Thoracic aorta (tissue), 2 donors: Measurements from ENCODE around the gene B3GALT4. TPM values are rescaled to one million over a fixed set of nuclear protein-coding genes. Genes with fewer than 3 reads are reported as not detected.
A peak's percentile ranks its signal among the peaks of the same experiment; 100 is the strongest.

ENCODE experiments used
- ATAC-seq: fragments of 150-250 bp; one replicate; pipeline ENCODE4 v1.8.0; 2017; ENCODE audit warnings: low read depth; ENCODE audit not compliant: insufficient number of reproducible peaks, low FRiP score
- DNase-seq: peaks from one replicate; pipeline ENCODE4 v3.0.0-alpha.2; 2020; ENCODE audit warnings: low spot score
- H3K27ac ChIP-seq, 2 donors: fragments of 200-600 bp; sonication (generic); 1 replicate in 1 of 2; 2 replicates in 1 of 2; pipeline ENCODE4 v1.5.1; 2016; ENCODE audit warnings: mild to moderate bottlenecking in 2 of 2, moderate library complexity in 2 of 2
- H3K27me3 ChIP-seq: fragments of 200-600 bp; sonication (generic); replicated peaks from 2 replicates; pipeline ENCODE4 v1.6.0; 2016; ENCODE audit warnings: mild to moderate bottlenecking; ENCODE audit not compliant: insufficient read depth
- H3K36me3 ChIP-seq: fragments of 200-600 bp; sonication (generic); one replicate; pipeline ENCODE4 v1.5.1; 2016
- H3K4me1 ChIP-seq, 2 donors: fragments of 200-600 bp; sonication (generic); 1 replicate in 1 of 2; 2 replicates in 1 of 2; pipeline versions ENCODE4 v1.5.1 to v1.6.0; 2016; ENCODE audit warnings: low read depth in 2 of 2, mild to moderate bottlenecking in 1 of 2; ENCODE audit not compliant: control insufficient read depth in 1 of 2
- H3K4me3 ChIP-seq: fragments of 200-600 bp; sonication (generic); 2 replicates; pipeline ENCODE4 v1.5.1; 2016; ENCODE audit warnings: mild to moderate bottlenecking
- H3K9me3 ChIP-seq: fragments of 200-600 bp; sonication (generic); 2 replicates; pipeline ENCODE4 v1.5.1; 2016
- total RNA-seq, 2 donors: library from RNA; depleted of rRNA; stranded (reverse); fragments of >200 nt; gene quantifications; one replicate each; pipeline versions ENCODE4 v1.1.0 to v1.2.3, GENCODE V29; 2016
- TF ChIP-seq, protein P1 (sequence below): fragments of 200-600 bp; sonication (generic); IDR thresholded peaks from one replicate; pipeline ENCODE4 v1.5.1; 2019; ENCODE audit warnings: antibody characterized with exemption

The B3GALT4 gene
- total RNA-seq, 2 donors from 2014 or later, result 18.1 to 27.3 TPM

DNA sequence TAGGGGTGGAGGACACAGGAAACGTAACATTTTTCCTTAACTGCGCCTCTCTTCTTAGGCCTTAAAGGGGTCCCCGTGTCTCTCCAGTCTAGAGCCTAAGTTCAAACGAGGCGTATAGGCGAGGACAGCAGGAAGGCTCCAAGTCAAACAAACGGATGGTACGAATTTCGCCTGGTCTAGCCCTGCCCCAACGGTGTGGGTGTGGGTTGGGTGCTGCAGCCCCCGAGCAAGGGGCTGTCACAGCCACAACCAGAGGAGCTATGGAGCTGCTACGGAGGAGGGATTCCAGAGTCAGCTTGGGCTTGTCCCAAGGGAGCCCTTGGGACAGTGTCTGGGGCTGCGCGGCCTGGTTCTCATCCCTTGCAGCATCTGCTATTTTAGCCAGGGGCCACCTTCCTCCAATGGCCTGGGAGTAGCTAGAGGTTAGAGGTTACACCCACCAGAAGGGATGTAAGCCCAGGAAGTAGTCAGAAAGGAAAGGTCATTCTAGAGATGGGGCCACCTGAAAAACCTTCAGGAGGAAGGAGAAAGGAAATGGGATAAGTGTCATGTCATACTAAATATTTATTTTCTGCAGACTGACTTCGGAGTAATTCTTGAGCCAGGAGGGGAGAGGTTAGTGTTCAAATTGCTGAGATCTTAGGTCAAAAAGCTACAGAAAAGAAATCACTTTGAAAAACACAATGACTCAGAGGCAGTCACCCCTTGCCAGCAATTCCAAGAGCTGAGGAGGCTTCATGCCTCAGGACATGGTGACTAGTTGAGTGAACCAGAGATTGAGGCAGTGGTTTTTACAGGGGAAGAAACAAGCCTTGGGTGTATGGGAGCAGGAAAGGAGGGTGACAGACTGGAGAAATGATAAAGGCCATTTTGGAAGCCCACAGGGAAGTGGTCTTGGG is 26.9 kb upstream of the B3GALT4 start:
- peaks cover 6% of the 10 kb centered on the region for H3K27me3 ChIP-seq
- DNase-seq (no peak), ATAC-seq (no peak)

DNA sequence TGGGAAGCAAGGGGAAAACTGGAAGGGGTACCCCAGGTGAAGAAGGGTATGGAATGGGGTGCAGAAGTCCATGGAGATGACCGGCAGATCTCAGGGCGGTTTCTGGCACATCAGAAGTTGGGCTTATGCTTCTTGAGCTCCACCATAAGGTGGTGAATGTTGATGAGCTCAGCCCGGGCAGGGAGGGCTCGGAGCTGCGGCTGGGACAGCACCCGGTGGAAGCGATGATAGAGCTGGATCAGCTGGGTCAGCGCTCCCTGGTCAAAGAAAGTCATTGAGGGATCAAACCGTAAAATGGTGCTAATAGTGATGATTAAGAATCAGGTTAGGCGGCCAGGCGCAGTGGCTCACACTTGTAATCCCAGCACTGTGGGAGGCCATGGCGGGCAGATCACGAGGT is 26.2 kb upstream of the B3GALT4 start:
- no peak for ATAC-seq
- Histone ChIP-seq H3K4me3 (peak overlapping the region; percentile 71), H3K27me3 (no peaks in the 10 kb centered on the region), H3K4me1 (peaks cover 12 to 25% of the 10 kb centered on the region in 2 donors), H3K36me3 (peaks cover 10% of the 10 kb centered on the region), H3K27ac (peak overlapping the region; percentile 94 to 95), H3K9me3 (no peaks in the 10 kb centered on the region)
- DNase-seq, result no peak
- TF ChIP-seq, protein P1, sequence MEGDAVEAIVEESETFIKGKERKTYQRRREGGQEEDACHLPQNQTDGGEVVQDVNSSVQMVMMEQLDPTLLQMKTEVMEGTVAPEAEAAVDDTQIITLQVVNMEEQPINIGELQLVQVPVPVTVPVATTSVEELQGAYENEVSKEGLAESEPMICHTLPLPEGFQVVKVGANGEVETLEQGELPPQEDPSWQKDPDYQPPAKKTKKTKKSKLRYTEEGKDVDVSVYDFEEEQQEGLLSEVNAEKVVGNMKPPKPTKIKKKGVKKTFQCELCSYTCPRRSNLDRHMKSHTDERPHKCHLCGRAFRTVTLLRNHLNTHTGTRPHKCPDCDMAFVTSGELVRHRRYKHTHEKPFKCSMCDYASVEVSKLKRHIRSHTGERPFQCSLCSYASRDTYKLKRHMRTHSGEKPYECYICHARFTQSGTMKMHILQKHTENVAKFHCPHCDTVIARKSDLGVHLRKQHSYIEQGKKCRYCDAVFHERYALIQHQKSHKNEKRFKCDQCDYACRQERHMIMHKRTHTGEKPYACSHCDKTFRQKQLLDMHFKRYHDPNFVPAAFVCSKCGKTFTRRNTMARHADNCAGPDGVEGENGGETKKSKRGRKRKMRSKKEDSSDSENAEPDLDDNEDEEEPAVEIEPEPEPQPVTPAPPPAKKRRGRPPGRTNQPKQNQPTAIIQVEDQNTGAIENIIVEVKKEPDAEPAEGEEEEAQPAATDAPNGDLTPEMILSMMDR, result no peak

More for the DNA sequence above, 26.9 kb upstream of the B3GALT4 start:
- peak overlapping the region; percentile 94 to 95 for H3K27ac ChIP-seq
- no peaks in the 10 kb centered on the region for H3K9me3 ChIP-seq
- TF ChIP-seq, protein P1, result no peak
- H3K36me3 ChIP-seq, result peaks cover 10% of the 10 kb centered on the region
- H3K4me1 ChIP-seq, result peaks cover 12 to 25% of the 10 kb centered on the region in 2 donors
- H3K4me3 ChIP-seq, result peak overlapping the region; percentile 71

DNA sequence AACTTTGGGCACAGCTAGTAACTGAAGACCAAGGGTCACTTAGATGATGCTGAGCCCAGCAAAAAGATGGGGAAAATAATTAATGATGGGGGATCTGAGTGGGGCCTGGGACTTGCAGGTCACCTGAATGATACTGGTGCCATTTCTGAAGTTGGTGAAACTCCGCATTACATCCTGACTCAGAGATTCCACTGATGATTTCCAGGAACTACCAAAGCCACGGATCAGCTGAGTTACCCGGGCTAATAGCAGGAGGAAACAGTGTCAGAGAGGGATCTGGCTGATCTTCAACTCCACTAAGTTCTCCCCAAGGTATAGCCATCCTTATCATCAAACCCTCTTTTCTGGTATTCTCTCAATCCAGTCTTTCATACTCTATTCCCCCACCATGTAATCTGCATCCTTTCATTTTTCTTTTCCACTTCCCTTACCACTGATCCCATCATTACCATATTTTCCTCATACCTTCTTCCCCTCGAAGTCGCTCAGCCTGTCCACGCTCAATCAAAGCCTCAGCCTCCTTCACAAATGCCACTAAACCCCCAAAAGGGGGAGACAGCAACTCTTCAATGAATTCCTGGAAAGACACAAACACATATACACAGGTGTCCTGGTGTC is 25.4 kb upstream of the B3GALT4 start:
- Histone ChIP-seq H3K27ac (no peak overlapping the region), H3K36me3 (peaks cover 10% of the 10 kb centered on the region), H3K4me1 (peaks cover 12 to 25% of the 10 kb centered on the region in 2 donors), H3K9me3 (no peaks in the 10 kb centered on the region), H3K4me3 (no peak overlapping the region), H3K27me3 (no peaks in the 10 kb centered on the region)
- ATAC-seq (no peak), DNase-seq (no peak)
- TF ChIP-seq, protein P1, result no peak

DNA sequence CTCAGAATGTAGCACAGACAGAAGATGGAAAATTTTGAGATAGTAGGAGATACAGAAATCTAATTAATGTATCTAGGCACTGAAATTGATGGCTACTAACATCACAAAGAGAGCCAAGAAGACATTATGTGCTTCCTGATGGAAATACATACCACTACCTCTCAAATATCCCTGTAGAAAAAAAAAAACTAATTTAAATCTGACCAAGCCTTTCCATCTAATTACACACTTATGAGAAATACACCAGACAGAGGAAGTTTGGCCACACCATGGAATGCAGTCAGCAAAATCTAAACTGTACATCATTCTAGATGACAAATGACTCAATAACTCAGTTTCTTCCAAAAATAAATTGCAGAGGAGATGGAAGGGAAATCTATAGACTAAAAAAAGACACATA is 24.2 kb upstream of the B3GALT4 start:
- Histone ChIP-seq H3K27me3 (no peaks in the 10 kb centered on the region), H3K4me3 (no peak overlapping the region), H3K36me3 (peaks cover 10% of the 10 kb centered on the region), H3K9me3 (no peaks in the 10 kb centered on the region), H3K27ac (no peak overlapping the region), H3K4me1 (peaks cover 12 to 25% of the 10 kb centered on the region in 2 donors)
- ATAC-seq, result no peak
- DNase-seq, result no peak
- TF ChIP-seq, protein P1, result no peak

DNA sequence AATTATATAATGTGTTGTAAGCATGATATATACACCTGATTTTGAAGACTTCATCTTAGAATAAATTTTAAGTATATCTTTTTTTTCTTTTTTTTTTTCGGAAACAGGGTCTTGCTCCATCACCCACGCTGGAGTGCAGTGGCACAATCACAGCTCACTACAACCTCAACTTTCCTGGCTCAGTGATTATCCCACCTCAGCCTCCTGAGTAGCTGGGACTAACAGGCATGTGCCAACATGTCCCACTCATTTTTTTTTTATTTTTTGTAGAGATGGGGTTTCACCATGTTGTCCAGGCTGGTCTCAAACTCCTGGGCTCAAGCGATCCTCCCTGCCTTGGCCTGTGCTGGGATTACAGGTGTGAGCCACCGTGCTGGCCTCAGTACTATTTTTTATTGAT is 22.3 kb upstream of the B3GALT4 start:
- no peak for DNase-seq
- H3K36me3 ChIP-seq, result peaks cover 10% of the 10 kb centered on the region
- TF ChIP-seq, protein P1, result no peak
- no peak overlapping the region for H3K27ac ChIP-seq
- H3K4me1 ChIP-seq, result peaks cover 9 to 15% of the 10 kb centered on the region in 2 donors
- H3K4me3 ChIP-seq, result no peak overlapping the region
- no peaks in the 10 kb centered on the region for H3K9me3 ChIP-seq
- no peaks in the 10 kb centered on the region for H3K27me3 ChIP-seq
- no peak for ATAC-seq
